Measurements from ENCODE around the gene DCAF8.

DCAF8 gene

DNA sequence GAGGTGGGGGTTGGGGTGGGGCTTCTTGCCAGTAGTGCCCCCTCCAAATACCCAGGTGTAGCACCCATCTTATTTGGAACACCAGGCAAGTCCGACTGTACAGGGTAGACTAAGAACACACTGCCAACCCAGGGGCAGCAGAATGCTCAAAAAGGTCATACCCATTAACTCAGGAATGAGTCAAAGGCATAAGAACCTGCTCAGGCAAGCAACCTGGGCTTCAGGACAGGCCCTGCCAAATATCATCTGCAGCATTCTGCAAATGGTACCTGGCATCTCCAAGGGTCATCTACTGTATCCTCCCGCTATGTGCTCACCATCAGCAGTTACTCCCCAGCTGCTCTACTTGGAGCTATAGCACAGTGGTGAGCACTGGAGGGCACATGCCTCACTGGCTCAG is 37.7 kb downstream of the DCAF8 start:
- no peak for DNase-seq

DNA sequence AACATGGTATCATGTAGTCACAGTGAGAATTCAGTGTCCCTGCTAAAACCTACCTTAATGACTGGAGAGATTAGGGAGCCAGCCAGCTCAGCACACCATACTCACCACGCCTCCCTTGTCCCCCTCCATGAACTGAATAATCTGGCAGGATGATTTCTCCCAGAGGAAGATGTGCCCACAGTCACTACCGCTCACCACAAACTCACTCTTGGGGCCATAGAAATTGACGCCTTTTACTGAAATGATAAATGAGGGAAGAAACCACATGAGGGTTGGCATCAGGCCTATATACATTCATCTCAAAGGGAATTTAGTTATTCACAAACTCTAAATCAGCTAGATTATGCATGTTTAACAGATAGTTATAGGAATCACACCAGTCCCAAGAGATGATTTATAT is 39.8 kb downstream of the DCAF8 start:
- DNase-seq: no peak

DNA sequence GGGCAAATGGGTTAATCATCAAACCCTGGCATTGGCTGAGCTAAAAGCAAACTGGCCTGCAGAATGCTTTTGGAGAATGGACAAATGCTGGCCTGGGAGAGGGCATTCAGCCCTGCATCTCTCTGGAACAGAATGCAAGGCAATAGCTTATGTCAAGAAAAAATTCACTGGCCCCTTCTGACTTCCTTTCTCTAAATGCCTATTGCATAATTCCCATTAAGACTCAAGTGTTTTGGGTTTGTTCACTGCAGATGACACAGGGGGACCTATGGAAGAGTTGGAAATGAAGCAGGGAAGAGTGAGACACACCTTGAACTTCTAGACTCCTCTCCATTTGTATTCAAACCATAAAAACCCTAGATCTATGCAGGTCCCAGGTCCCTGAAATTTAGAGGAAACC is 41.3 kb downstream of the DCAF8 start:
- no peak for DNase-seq

DNA sequence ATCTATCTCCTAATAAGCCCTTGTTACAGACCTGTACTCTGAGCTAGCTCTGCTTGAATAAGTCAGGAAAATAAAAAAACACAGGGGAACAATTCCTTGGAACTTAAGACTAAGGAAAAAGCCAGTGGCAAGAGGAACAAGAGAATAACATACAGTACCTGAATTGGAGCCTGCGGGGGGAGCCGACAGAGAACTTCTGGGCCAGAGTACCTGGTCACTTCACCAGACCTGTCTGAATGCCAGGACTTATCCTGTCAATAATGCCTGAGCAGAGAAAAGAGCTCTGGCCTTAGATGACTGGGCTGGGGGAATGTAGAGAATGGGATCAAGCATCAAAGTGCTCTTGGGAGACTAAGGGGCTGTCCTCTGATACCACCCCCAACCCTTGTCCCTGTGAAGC is 42.0 kb downstream of the DCAF8 start:
- no peak for DNase-seq

DNA sequence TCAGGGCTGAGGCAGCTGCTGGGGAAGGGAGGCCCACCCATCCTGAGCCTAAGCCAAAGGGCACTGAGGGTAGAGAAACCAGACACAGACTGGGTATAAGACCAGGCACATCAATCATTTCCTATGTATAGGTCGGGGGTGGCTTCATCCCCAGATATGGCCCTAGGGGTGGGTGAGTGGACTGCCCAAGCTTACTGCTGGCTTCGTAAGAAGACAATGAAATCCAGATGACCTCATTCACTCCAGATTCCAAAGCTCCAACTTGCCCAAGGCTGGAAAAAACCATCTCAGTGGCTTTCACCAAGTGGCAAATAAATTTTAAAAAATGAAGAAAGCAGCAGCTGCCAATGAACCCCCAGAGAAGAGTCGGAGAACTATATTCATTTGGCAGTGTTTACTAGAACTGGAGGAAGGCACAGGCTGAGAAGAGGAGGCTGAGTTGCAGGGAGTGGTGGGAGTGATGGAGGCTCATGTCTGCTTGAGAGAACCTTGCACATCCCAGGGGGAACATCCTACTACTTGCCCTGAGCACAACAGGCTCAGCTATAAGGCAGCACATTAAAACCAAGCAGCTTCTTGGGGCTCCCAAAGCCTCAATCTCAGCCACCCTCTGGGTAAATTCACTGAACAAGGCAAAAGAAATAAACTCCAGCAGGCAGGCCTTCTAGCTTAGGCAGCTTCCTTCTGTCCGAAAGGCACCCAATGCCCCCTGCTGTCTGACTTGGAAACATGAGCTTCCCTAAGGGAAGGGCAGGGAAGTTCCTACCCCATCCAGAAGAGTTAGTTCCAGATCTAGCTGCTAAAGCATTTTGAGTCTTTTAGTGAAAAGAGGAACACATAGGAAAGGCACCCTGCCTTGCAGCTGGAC is 43.1 kb downstream of the DCAF8 start:
- no peak for DNase-seq

DNA sequence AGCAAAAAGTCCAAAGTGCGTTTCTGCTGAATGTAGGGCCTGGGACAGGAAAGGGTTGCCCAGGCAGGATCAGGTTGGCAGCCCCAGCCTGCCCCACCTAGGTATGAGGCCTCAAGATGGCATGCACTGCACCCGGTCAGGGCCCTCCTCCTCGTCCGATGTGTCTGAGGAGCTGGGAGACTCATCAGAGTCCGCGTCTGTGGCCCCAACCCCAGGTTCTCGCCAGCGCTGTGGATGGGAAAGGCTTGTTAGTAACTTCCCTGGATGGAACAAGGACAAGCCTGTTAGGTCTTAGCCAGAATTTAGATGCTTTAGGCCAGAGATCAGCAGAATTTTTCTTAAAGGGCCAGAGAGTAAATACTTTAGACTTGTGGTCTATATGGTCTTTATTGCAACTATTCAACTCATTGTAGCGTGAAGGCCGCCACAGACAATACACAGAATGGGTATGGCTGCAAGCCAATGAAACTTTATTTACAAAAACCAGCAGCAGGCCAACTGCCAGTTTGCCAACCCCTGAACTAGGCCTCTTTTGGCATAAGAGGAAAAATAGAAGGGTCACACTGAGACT is 44.8 kb downstream of the DCAF8 start:
- no peak for DNase-seq

DNA sequence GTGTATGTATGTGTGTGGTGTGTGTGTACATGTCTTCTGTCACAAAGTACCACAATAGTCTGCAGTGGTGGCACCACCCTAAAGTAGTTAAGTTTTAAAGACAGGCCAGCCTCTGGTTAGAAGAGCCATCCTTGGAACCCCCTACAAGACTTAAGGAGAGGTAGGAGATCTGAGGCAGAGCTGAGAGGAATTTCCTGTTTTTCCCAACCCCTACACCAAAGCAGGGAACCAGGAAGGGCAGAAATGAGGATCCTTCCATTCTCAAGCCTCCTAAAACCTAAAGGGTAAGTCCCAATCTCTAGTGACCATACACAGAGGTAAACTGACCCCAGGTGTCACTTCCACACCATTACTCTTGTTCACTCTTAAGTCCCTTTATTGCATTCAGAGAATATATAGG is 46.0 kb downstream of the DCAF8 start:
- no peak for DNase-seq

DNA sequence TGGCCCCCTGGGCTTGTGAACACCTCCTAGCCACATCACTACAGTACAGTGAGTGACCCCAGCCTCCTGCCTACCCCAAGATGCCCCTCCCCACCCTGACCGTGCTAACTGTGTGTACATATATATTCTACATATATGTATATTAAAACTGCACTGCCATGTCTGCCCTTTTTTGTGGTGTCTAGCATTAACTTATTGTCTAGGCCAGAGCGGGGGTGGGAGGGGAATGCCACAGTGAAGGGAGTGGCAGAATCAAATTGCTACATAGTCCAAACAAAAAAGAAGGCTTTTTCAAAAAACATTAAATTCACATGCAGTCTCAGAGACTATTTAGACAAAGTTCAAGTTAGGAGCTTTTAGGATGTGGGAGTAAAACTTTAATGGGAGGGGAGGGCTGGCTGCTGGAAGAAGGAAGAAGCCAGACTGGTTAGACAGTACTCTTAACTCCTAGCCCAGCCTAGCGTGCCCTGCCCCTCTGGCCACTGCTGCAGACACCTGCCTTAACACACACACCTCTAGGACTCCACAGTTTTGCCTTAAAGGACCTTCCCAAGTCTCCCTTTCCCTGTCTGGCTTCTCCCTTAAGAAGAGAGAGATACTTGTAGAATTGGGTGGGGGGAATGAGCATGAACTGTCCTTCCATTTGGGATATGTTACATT is 47.7 kb downstream of the DCAF8 start:
- no peak for DNase-seq

DNA sequence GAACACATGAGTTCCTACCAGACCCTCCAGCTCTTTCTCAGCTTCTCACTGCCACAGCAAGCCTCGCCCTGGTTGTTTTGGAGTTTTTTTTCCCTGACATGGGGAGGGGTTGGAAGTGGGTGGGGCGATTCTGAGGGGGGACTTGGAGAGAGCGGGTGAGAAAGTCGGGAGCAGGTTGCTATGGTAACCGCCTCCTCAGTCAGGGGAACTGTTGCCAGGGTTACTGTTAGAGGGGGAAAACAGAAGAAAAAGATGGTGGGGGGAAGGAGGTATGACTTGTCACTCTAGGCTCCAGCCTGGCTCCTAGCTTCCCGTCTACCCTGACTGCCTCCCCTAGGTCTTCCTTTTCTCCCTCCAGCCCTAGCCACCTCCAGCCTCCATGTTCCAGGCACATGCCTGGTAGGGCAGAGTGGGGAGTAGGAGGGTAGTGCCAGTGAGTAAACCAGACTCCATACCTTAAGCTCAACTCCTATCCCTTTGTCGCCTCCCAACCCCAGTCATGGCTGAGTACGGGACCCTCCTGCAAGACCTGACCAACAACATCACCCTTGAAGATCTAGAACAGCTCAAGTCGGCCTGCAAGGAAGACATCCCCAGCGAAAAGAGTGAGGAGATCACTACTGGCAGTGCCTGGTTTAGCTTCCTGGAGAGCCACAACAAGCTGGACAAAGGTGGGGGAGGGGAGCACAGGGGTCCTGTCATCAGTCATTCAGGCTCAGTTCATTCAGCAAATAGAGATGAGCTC is 51.1 kb downstream of the DCAF8 start:
- no peak for DNase-seq

DNA sequence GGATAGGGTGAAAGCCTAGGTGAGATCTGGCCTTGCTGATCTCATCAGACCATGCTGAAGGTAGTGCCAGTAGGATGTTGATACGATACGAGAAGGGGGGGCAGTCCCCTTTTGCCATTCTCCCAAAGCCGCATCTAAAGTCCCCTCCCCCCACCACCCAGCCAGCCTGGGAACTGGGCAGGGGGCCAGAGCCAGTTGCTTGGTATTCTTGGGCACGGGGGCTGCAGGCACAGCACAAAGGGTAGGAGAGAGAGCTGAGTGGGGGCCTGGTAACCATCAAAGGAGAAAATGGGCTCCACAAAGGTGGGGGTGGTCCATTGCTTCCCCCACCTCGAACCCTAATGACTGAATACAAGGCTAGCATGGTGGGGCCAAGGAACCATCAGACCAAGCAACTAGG is 51.8 kb downstream of the DCAF8 start:
- no peak for DNase-seq

DNA sequence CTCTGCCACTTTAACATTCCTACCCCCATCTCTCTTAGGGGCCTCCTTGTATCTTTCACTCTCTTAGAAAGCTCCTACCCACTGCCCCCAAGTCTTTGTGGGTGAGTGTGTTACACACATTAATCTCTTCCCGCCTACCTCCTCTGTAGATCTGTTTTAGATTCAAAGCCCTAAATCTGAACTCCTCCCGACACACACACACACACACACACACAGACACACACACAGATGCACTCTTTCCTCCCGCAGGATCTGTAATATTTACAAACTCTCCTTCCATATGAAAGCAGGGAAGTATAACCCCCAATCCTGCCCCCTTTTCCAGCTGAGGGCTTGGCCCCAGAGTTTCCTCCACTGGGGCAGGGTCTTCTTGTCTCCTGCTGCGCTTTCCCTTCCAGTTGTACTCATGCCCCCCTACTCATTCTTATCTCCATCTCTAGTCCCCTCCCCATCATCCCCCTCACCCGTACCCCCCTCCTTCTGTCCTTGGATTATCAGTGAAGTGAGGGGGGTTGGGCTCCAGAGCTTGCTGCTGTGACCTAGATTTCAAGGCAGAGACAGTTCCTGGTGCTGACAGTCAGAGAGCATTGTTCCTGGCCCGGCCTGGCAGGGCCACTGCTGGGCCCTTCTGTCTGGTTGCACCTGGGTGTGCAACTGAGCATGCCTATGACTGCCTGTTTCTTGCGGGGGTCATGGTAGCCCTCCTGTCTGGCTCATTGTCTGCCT is 52.9 kb downstream of the DCAF8 start:
- DNase-seq: no peak

DNA sequence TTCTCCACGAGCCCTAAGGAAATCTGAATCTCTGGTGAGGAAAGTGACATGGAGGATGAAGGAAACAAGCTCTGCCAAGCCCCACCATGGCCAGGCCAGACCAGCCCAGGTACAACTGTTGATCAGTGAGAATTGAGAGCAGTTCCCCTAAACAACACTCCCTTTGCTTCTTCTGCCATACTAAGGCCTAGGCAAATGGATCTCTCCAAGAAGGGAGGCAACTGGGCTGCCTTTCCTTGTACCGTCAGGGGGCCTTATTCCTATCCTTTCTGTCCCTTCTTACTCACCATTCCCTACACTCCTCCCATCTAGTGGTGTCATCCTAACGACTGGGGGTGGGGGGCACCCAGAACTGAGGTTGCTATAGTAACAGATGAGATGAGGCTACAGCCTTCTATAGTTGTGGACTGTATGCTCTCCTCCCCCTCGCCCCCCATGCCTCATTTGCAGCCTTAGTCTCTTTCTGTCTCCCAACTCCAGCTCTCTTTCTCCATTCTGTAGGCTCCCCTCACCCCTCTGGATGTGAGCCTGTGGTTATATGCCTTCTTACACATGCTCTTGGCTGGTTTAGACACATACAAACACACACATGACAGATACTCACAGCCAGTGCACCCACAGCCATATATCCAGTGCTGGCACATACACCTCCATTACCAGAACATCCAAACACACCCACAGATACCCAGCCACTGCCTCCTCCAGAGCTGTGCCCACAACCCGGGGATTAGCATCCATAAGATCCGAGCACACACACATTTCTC is 53.6 kb downstream of the DCAF8 start:
- no peak for DNase-seq

DNA sequence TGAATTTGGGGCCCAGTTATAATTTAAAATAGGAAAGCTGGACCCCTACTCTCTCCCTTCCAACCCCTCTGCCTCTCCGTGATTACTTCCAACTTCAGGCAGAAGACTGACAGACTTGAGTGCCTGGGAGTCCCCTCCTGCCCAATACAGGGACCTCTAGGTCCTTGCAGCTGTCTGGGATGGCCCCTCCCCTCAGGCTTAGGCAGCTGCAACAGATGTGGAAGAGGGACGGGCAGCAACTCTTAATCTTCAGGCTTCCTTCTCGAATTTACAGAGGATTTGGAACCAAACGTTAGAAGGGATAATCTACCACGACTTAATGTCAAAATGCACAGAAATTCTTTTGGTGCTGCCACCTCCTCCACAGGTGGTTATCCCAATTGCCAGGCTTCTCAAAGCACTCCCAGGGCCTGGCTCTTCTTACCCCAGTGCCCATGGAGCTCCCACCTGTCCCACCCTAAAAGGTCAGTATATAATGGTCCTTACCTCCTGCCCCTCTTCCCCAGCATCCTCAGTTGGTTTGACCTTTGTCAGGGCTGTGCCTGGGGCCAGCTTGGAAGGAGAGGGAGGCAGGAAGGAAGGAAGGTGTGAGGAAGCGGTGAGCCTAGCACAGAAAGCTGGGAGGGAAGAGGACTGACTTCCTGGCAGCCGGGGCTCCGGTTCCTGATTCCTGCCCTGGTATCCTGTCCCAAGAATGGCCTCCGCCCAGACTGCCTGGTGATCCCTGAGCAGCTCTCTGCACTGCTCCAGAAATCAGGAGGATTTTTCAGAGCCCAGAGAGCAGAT is 54.4 kb downstream of the DCAF8 start:
- DNase-seq: no peak

DNA sequence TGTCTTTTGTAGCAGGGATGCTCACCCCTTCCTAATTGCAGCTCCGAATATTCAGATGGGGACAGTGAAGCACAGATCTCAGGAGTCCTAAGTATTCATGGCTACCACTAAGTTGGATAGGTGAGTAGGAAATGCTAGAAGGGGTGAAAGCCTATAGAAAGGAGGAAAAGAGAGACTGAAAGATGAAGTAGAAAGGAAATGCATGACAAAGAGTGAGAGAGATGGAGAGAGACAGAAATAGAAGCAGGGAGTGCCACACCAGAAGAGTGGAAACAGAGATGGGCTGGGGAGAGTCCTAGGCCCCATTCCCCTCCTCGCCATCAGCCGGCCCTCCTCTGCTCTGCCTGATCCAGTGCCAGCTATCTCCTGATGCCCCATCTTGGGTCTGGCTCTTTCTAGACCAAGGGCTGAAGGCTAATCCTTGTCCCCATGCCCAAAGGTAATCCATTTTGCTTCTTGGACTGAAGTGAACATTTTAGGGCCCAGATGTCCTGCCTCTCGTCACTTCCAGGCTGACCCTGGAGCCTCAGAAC is 55.2 kb downstream of the DCAF8 start:
- DNase-seq: no peak

DNA sequence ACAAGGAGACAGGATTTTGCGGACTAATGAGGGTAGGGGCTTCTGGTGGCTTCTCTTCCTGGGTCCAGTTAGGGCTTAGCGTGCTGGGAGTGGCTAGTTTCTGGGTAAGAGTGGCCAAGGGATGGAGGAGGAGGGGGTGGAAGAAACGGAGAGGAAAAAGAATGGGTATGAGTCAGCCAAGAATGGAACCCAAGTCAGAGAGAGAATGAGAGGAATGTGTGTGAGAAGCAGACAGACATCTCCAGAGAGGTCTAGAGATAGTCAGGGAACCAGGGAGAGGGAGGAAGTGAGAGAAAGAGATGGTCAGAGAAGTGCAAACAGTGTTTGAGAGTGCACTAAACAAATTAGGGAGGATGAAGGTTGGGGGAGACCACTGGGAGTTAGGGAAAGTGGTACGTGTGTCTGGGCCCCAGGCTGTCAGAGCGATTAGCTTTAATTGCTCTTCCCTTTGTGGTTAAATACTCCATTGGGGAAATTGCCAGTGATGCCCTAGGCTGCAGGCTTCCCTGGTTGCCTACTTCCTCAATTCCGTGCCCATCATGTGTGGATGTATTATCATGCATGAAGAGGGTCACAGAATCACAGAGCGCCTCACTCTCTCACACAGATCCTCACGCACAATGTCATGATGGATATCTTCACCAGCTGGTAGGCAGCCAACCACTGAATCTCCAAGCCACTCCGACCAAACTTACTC is 55.8 kb downstream of the DCAF8 start:
- peak in 1 of 2 experiments; percentile 3 for DNase-seq

DNA sequence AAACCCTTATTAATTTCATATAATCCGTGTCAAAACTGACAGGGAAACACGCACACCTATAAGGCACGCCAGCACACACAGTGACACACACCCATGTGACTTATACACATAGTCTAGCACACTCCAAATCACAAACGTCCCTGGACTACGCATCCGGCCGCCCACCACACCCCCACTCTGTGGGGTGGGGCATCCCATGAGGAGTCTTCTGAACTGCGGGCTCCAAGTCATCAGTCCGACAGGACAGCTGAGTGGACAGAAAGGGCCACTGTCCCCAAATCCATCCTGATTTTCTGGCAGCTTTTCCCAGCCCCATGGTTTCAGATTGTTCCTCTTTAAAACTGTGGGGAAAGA is 56.3 kb downstream of the DCAF8 start:
- no peak for DNase-seq

DNA sequence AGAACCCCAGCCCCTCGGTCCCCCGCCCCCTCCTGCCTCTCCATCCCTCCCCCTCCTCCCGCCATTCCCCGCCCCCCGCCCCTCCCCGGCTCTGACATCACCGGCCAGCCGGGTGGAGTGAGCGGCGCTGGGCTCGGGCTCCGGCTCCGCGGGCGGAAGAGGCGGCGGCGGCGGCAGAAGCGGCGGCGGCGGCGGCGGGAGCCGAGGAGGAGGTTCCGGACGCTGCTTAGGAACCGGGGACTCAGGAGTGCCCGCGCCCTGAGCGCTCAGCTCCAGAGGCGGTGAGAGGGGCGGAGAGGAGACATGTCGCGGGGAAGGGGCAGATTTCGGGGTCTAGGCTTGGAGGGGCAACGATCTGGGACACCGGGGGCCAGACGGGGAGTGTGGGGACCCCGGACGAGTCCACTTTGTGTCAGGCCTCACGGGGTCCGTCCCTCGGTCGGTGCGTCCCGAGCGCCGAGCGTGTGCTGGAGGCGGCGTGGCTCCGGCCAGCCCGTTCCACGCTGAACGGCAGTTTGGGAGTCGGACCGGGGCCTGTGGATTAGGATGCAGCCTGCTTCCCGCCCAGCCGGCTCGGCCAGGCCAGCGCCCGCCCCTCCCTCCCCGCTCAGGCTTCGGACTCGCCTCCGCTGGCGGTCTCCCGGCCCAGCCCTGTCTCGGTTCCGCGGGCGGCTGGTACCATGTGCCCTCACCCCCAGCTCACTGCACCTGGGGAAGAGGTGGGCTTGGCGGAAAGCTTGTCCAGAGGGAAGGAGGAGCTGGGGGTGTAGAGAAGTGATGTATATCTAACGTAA is 56.9 kb downstream of the DCAF8 start, which contains the start of gene PEA15:
PEA15 (plus strand) TSS at position 143 of the 794 bp plus-strand sequence. CDS start 6,161 bp downstream, outside the sequence.
- peak in 1 of 2 experiments; percentile 20 for DNase-seq

DNA sequence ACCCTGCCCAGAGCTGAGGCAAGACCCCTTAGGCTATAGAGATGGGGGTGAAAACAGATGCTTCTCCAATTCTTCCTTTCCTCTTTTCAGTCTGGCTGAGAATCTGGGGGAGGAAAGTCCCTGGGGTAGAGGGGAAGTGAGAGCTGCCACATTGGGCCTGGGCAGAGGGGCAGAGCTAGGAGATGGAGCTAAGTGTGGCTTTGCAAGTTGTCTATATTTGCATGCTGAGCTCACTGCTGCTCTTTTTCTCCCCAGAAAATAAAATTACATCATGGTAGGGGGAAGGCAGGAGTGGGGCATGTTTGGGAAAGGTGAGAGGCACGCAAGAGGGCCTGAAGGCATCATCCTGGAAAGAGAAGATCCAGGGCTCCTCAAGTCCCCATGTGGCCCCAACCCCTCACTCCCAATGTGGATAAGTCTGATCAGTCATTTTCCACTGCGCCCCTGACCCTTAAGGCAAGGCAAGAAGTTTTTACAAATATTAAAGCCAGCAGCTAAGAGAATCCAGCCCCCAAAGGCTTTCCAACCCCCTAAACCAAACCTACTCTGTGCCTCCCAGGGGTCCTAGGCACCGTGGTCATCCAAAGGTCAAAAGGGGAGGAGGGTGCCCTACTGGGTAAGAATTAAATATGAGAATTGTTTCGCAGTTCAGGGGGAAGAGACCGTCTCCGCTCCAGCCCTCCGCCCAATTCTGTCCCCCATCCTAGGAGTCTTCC is 57.7 kb downstream of the DCAF8 start:
- peak; percentile 45 to 49 for DNase-seq

DNA sequence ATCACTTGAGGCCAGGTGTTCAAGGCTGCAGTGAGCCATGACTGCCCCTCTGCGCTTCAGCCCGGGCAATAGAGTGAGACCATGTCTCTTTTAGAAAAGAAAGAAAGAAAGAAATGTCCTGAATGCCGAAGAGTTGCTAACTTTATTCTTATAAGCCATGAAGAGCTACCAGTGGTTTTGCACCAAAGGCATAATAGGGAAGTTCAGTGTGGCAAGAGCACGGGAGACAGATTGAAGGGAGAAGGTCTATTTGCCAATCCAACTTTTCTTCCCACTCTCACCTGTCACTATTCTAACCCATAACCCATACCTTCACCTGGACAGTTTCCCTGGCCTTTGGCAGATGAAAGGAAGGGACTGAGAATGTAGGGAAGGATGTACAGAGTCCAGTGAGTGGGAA is 61.6 kb downstream of the DCAF8 start:
- peak; percentile 4 to 30 for DNase-seq

Measured in AML-193 (cell line).